Vagina (tissue), 2 donors: ENCODE measurements around the gene PI16. TPM values are rescaled to one million over a fixed set of nuclear protein-coding genes. Genes with fewer than 3 reads are reported as not detected.

Experiments used
- DNase-seq, 2 donors: peaks; one replicate each; pipeline ENCODE4 v3.0.0-alpha.2; 2017; ENCODE audit errors: extremely low spot score in 2 of 2
- H3K27ac ChIP-seq: fragments of 200-600 bp; sonication (generic); one replicate; pipeline ENCODE4 v1.5.1; 2019
- H3K27me3 ChIP-seq: fragments of 200-600 bp; sonication (generic); one replicate; pipeline ENCODE4 v1.5.1; 2019
- H3K36me3 ChIP-seq, 2 donors: fragments of 200-600 bp; sonication (generic); one replicate each; pipeline ENCODE4 v1.5.1; 2017 to 2019
- H3K4me1 ChIP-seq: fragments of 200-600 bp; sonication (generic); one replicate; pipeline ENCODE4 v1.5.1; 2019
- H3K4me3 ChIP-seq, 2 donors: fragments of 200-600 bp; sonication (generic); 1 replicate in 1 of 2; 2 replicates in 1 of 2; pipeline ENCODE4 v1.5.1; 2016 to 2019
- H3K9me3 ChIP-seq: fragments of 200-600 bp; sonication (generic); one replicate; pipeline ENCODE4 v1.5.1; 2019
- POLR2A ChIP-seq, 2 donors: fragments of 450-650 bp; IDR thresholded peaks; one replicate each; pipeline ENCODE4 v1.6.1; 2017; ENCODE audit warnings: antibody characterized with exemption in 2 of 2, mild to moderate bottlenecking in 2 of 2, moderate library complexity in 2 of 2
- POLR2AphosphoS5 ChIP-seq, 2 donors: sonication (generic); formaldehyde crosslinking; IDR thresholded peaks; one replicate each; pipeline ENCODE4 v1.9.0; 2017; ENCODE audit warnings: antibody characterized with exemption in 2 of 2, mild to moderate bottlenecking in 2 of 2, low read depth in 1 of 2; ENCODE audit not compliant: insufficient read depth in 1 of 2
- intact Hi-C: fragments of 100-400 bp; cut with DNase I; formaldehyde crosslinking; loops from one replicate; pipeline ENCODE4 v1.15.1; 2023
- total RNA-seq: library from RNA; depleted of rRNA; stranded (reverse); fragments of >200 nt; gene quantifications from one replicate; pipeline ENCODE4 v1.2.3, GENCODE V29; 2016
- TF ChIP-seq, protein P1 (sequence below), 3 experiments: fragments of 450-650 bp in 2 of 3; fragments of 200-600 bp in 1 of 3; sonication (generic) in 1 of 3; IDR thresholded peaks; one replicate each; pipeline ENCODE4 v1.5.1; 2017 to 2019; ENCODE audit warnings: antibody characterized with exemption in 3 of 3, mild to moderate bottlenecking in 2 of 3, moderate library complexity in 2 of 3

The PI16 gene
- total RNA-seq, 1 donor from 2014 or later, result 88.6 TPM

DNA sequence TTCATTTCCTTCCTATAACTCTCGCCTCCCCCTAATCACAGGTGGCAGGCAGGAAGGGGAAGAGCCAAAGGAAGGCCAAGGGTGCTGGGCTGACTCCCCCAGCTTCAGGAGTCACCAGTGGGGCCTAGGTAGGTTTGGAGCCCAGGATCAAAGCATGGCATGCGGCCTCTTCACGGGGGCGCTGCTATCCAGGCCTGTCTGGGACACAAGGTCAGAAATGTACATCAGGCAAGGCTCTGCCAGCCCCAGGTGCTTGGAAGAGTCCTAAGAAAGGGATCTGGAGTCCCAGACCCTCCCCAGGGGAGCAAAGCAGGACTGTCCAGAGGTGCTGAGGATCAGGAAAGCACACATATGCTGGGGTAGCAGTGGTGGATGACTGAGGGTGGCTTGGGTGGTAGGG lies 10.4 kb downstream of the PI16 start:
- TF ChIP-seq, protein P1, sequence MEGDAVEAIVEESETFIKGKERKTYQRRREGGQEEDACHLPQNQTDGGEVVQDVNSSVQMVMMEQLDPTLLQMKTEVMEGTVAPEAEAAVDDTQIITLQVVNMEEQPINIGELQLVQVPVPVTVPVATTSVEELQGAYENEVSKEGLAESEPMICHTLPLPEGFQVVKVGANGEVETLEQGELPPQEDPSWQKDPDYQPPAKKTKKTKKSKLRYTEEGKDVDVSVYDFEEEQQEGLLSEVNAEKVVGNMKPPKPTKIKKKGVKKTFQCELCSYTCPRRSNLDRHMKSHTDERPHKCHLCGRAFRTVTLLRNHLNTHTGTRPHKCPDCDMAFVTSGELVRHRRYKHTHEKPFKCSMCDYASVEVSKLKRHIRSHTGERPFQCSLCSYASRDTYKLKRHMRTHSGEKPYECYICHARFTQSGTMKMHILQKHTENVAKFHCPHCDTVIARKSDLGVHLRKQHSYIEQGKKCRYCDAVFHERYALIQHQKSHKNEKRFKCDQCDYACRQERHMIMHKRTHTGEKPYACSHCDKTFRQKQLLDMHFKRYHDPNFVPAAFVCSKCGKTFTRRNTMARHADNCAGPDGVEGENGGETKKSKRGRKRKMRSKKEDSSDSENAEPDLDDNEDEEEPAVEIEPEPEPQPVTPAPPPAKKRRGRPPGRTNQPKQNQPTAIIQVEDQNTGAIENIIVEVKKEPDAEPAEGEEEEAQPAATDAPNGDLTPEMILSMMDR (IDR thresholded peaks at IDR 0.05), result no peak
- TF ChIP-seq POLR2AphosphoS5 (IDR thresholded peaks at IDR 0.05; ENCODE audit: insufficient read depth in 1 of 2, low read depth in 1 of 2), result no peak
- TF ChIP-seq POLR2A (IDR thresholded peaks at IDR 0.05), result no peak
- Histone ChIP-seq H3K27me3 (no peaks in the 10 kb centered on the region), H3K9me3 (no peaks in the 10 kb centered on the region), H3K4me3 (no peak overlapping the region), H3K36me3 (peaks cover 0 to 27% of the 10 kb centered on the region in 2 donors), H3K27ac (peak overlapping the region; percentile 60), H3K4me1 (peaks cover 53% of the 10 kb centered on the region)
- DNase-seq, result no peak
- intact Hi-C loops, result no loop called here

DNA sequence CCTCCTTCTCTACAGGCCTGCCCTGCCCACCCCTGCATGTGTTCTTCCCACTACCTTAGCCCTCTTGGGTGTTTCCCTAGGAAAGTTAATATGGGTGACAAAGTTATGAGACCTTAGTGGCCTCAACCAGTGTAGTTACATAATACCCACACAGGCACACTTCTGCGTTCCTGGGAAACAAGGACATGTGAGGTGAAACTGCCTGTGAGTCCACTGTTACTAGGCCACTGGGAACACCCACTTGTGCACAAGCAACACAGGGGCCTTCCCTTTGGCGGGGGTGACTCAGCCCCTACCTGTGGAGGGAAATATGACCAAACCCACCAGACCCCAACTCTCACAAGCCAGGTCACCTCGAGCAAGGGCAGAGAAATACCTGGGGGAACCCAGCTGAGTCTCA lies 12.8 kb downstream of the PI16 start:
- Histone ChIP-seq H3K27ac (peak overlapping the region; percentile 79), H3K9me3 (no peaks in the 10 kb centered on the region), H3K4me3 (no peak overlapping the region), H3K4me1 (peaks cover 62% of the 10 kb centered on the region), H3K27me3 (no peaks in the 10 kb centered on the region), H3K36me3 (peaks cover 0 to 51% of the 10 kb centered on the region in 2 donors)
- TF ChIP-seq, protein P1 (IDR thresholded peaks at IDR 0.05), result no peak
- TF ChIP-seq POLR2A (IDR thresholded peaks at IDR 0.05) (no peak), POLR2AphosphoS5 (IDR thresholded peaks at IDR 0.05; ENCODE audit: insufficient read depth in 1 of 2, low read depth in 1 of 2) (no peak)
- no peak for DNase-seq
- intact Hi-C loops, result no loop called here

DNA sequence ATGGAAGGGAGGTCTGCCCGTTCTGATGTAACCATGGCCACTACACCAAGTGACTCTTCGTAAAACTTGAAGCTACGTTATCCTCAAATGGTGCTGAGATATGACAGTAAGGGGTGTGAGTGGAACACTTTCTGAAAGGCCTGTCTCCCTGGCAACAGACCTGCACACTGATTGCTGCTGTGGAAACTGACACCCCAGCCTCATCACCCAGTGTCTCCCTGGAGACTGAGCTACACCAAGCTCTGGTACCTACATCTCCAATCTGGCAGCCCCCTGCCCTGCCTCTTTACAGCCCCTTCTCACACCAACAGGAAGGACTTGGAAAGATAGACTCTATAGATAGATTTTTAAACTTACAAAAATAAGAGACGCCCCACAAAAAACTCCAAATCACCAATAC lies 13.2 kb downstream of the PI16 start:
- Histone ChIP-seq H3K4me3 (no peak overlapping the region), H3K27me3 (no peaks in the 10 kb centered on the region), H3K27ac (peak overlapping the region; percentile 79), H3K9me3 (no peaks in the 10 kb centered on the region), H3K4me1 (peaks cover 67% of the 10 kb centered on the region), H3K36me3 (peaks cover 0 to 55% of the 10 kb centered on the region in 2 donors)
- TF ChIP-seq, protein P1 (IDR thresholded peaks at IDR 0.05), result no peak
- TF ChIP-seq POLR2AphosphoS5 (IDR thresholded peaks at IDR 0.05; ENCODE audit: insufficient read depth in 1 of 2, low read depth in 1 of 2) (no peak), POLR2A (IDR thresholded peaks at IDR 0.05) (no peak)
- intact Hi-C loops, result no loop called here
- DNase-seq, result no peak

DNA sequence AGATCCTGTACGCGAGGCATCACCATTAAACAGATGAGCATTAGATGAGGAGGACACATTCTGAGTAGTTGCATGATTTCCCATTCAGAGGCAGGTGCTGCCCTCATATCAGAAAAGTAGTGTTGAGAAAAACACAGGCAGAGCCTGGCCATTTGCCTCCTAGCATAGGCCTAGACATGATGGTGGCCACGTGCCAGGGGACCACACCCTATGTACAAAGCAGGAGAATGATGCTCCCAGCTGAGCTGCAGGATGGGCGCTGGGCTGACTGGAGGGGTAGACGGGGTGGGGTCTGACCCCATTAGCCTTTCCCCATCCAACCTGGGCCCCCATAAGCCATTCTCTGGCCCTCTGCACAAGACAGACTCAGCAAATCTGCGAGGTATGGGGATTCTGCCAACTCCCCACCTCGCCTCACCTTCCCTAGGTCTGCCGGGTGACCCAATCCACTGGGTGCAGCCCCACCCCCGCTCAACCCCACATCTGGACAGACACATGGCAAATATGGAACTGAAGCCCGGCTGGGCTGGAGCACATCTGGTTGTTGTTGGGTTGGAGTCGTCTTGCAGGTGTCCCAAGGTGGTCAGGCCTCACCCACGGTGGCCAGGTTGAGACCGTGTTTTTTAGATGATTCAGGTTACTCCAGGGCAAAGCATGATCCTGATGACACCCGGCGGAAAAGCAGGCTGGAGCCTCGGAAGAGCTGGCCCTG lies 13.9 kb downstream of the PI16 start:
- DNase-seq, result no peak
- Histone ChIP-seq H3K27ac (peak overlapping the region; percentile 79), H3K9me3 (no peaks in the 10 kb centered on the region), H3K27me3 (no peaks in the 10 kb centered on the region), H3K4me1 (peaks cover 70% of the 10 kb centered on the region), H3K4me3 (no peak overlapping the region), H3K36me3 (peaks cover 0 to 59% of the 10 kb centered on the region in 2 donors)
- intact Hi-C loops, result no loop called here
- TF ChIP-seq, protein P1 (IDR thresholded peaks at IDR 0.05), result no peak
- TF ChIP-seq POLR2AphosphoS5 (IDR thresholded peaks at IDR 0.05; ENCODE audit: insufficient read depth in 1 of 2, low read depth in 1 of 2) (no peak), POLR2A (IDR thresholded peaks at IDR 0.05) (no peak)

DNA sequence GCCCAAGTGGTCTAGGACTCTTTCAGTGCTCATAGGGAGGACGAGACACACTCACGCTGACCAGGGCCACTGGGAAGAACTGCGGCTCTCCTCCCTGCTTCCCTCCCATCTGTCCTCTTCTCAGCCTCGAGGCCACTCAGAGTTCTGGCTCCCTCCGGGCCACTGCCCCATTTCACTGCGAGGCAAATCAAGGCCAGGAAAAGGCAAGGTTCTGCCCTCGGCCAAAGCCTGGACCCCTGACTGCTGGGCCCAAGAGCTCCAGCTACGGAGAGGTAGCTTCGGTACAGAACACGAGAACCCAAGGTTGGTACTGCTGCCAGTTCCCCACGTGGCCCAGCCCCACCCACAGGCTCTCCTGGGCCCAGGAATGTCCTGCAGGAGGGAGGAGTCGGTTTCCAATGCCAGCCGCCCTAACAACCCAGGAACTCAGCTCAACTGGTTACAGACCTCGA lies 14.7 kb downstream of the PI16 start:
- no peak for DNase-seq
- Histone ChIP-seq H3K9me3 (no peaks in the 10 kb centered on the region), H3K27ac (peak overlapping the region; percentile 79), H3K27me3 (no peaks in the 10 kb centered on the region), H3K4me1 (peaks cover 65% of the 10 kb centered on the region), H3K36me3 (peaks cover 0 to 68% of the 10 kb centered on the region in 2 donors), H3K4me3 (no peak overlapping the region)
- TF ChIP-seq, protein P1 (IDR thresholded peaks at IDR 0.05), result no peak
- TF ChIP-seq POLR2A (IDR thresholded peaks at IDR 0.05), result no peak
- intact Hi-C loops, result no loop called here
